ENCODE measurements around the gene SLITRK6.
"Not testable (repeated sequence)": the region's sequence is repeated elsewhere in the genome, so short reads cannot be mapped to it uniquely, and the experiment has no call there.

SLITRK6 gene

GRCh38 chr13:85799097-85799582, at the start of gene SLITRK6:
SLITRK6 (minus strand) TSS chr13:85799419; CDS start chr13:85796508, 2,911 bp downstream.
- DNase-seq (ENCODE audit: low read depth) = no peak

- DNase-seq (ENCODE audit: low read depth) = no peak
Measured at GRCh38 chr13:85847012-85847411, 47.8 kb upstream of the SLITRK6 start.

GRCh38 chr13:85841427-85841826, 42.2 kb upstream of the SLITRK6 start:
- no peak for DNase-seq (ENCODE audit: low read depth)

GRCh38 chr13:85833921-85834320, 34.7 kb upstream of the SLITRK6 start:
- no peak for DNase-seq (ENCODE audit: low read depth)

GRCh38 chr13:85828094-85828684, 29.0 kb upstream of the SLITRK6 start:
- DNase-seq (ENCODE audit: low read depth) = no peak

GRCh38 chr13:85825454-85825853, 26.2 kb upstream of the SLITRK6 start:
- no peak for DNase-seq (ENCODE audit: low read depth)

- DNase-seq (ENCODE audit: low read depth) = no peak
Measured at GRCh38 chr13:85823832-85824231, 24.6 kb upstream of the SLITRK6 start.

- no peak for DNase-seq (ENCODE audit: low read depth)
Measured at GRCh38 chr13:85819513-85819912, 20.3 kb upstream of the SLITRK6 start.

- no peak for DNase-seq (ENCODE audit: low read depth)
Measured at GRCh38 chr13:85816413-85816812, 17.2 kb upstream of the SLITRK6 start.

GRCh38 chr13:85812282-85812681, 13.1 kb upstream of the SLITRK6 start:
- DNase-seq (ENCODE audit: low read depth) = no peak

- no peak for DNase-seq (ENCODE audit: low read depth)
Measured at GRCh38 chr13:85808811-85809210, 9.6 kb upstream of the SLITRK6 start.

GRCh38 chr13:85806553-85807175, 7.4 kb upstream of the SLITRK6 start:
- no peak for DNase-seq (ENCODE audit: low read depth)

GRCh38 chr13:85798556-85798955, 663 bp downstream of the SLITRK6 start:
- DNase-seq (ENCODE audit: low read depth) = no peak

GRCh38 chr13:85797311-85797710, 1.9 kb downstream of the SLITRK6 start:
- no peak for DNase-seq (ENCODE audit: low read depth)

- no peak for DNase-seq (ENCODE audit: low read depth)
Measured at GRCh38 chr13:85785205-85785604, 14.0 kb downstream of the SLITRK6 start.

- DNase-seq (ENCODE audit: low read depth) = no peak
Measured at GRCh38 chr13:85772367-85772766, 26.9 kb downstream of the SLITRK6 start.

- no peak for DNase-seq (ENCODE audit: low read depth)
Measured at GRCh38 chr13:85771856-85772255, 27.4 kb downstream of the SLITRK6 start.

GRCh38 chr13:85768946-85769345, 30.3 kb downstream of the SLITRK6 start:
- no peak for DNase-seq (ENCODE audit: low read depth)

- no peak for DNase-seq (ENCODE audit: low read depth)
Measured at GRCh38 chr13:85755123-85755522, 44.1 kb downstream of the SLITRK6 start.

- DNase-seq (ENCODE audit: low read depth) = not testable (repeated sequence)
Measured at GRCh38 chr13:85743201-85743770, 55.9 kb downstream of the SLITRK6 start.
